Stimulated activated memory B cell treated with anti-CD40 and anti-IgM and Interleukin-4, amounts not matched to agents 10 μg/mL and 1 μg/mL and 100 μg/mL, for 72 hours (primary cell): ENCODE results near the gene EXO1.
"Not testable (repeated sequence)": the region's sequence is repeated elsewhere in the genome, so short reads cannot be mapped to it uniquely, and the experiment has no call there.

ENCODE experiments used
- ATAC-seq: fragments of 150-1000 bp; cut with Tn5 transposase; 2 replicates; pipeline ENCODE4 v1.10.0; 2021
- H3K27ac Mint-ChIP-seq: one replicate; pipeline ENCODE4 v1.8.0; 2022; ENCODE audit warnings: mild to moderate bottlenecking, mixed read lengths
- H3K27me3 Mint-ChIP-seq: one replicate; pipeline ENCODE4 v1.8.0; 2022; ENCODE audit warnings: mixed read lengths
- H3K36me3 Mint-ChIP-seq: one replicate; pipeline ENCODE4 v1.8.0; 2022; ENCODE audit warnings: mixed read lengths
- H3K4me1 Mint-ChIP-seq: one replicate; pipeline ENCODE4 v1.8.0; 2022; ENCODE audit warnings: mixed read lengths
- H3K4me3 Mint-ChIP-seq: one replicate; pipeline ENCODE4 v1.8.0; 2022; ENCODE audit warnings: mild to moderate bottlenecking, moderate library complexity, mixed read lengths
- H3K9me3 Mint-ChIP-seq: one replicate; pipeline ENCODE4 v1.8.0; 2022; ENCODE audit warnings: mixed read lengths

Gene EXO1

DNA sequence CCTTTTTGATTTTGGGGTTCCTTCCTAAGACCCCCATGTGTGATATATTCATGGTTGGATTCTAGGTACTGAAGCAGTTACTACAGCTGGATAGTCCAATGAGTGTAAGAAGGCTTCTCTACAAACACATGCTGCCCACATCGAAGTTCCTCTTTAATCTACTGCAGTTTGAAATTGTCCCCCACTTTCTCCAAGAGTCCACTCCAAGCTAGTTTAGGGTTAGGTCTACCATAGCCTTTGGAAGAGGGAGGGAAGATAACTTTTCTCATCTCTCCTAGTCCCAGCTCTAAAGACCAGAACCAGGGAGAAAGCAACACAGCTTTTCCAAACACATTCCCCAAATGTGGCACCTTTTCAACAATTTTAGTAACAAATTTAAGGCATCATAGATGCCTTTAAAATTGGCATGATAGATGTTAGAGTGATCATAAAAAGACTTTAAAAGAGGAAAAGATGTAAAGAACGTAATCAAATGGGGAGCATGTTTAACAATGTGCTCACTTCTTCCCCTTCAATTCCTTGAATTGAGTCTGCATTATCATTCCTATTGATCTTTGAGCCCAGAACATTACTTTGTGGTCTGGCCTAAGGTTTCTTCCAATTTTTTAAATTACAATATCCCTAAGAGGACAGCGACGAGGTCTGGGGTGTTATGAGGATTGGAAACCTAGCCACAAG is 1.0 kb upstream of the EXO1 start:
- Mint-ChIP-seq H3K4me1 (peaks cover 16% of the 10 kb centered on the region), H3K9me3 (no peaks in the 10 kb centered on the region), H3K36me3 (no peaks in the 10 kb centered on the region), H3K4me3 (peak overlapping the region; percentile 98), H3K27ac (peak overlapping the region; percentile 99), H3K27me3 (no peaks in the 10 kb centered on the region)
- no peak for ATAC-seq

DNA sequence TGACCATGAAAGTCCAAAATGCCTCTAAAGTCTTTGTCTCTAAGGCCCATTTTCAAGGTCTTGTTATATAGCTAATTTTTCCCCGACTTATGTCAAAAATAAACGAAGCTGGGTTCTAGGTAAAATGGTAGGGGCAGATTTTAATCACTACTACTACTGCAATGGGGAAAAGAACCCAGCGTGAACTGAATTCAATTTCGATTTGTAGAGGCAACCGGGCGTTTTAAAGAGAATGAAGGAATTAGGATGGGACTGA is 536 bp upstream of the EXO1 start:
- Mint-ChIP-seq H3K27ac (peak overlapping the region; percentile 99), H3K36me3 (no peaks in the 10 kb centered on the region), H3K27me3 (no peaks in the 10 kb centered on the region), H3K9me3 (no peaks in the 10 kb centered on the region), H3K4me1 (peaks cover 16% of the 10 kb centered on the region), H3K4me3 (peak overlapping the region; percentile 98)
- no peak for ATAC-seq

DNA sequence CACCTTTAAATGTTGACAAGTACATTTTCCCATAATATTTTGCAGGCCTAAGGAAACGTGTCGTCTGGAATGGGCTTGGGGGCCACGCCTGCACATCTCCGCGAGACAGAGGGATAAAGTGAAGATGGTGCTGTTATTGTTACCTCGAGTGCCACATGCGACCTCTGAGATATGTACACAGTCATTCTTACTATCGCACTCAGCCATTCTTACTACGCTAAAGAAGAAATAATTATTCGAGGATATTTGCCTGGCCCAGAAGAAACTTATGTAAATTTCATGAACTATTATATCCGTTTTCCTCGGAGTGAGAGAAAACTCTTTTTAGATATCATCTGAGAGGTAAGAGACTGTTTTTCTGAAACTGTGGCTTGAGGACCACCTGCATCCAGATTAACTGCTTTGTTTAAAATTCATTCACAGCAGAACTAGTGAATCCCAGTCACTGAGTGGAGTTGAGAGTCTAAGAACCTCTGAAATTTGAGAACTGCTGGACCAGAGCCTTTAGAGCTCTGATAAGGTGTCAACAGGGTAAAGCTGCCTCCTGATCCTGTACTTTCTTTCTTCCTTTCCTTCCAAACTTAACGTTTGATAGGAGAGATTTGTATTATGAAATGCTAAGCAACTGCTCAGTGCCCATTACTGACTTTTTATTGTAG is 811 bp downstream of the EXO1 start:
- no peak for ATAC-seq
- H3K9me3 Mint-ChIP-seq: no peaks in the 10 kb centered on the region
- H3K4me3 Mint-ChIP-seq: peak overlapping the region; percentile 98
- H3K4me1 Mint-ChIP-seq: peaks cover 16% of the 10 kb centered on the region
- no peaks in the 10 kb centered on the region for H3K27me3 Mint-ChIP-seq
- no peaks in the 10 kb centered on the region for H3K36me3 Mint-ChIP-seq
- peak overlapping the region; percentile 99 for H3K27ac Mint-ChIP-seq

DNA sequence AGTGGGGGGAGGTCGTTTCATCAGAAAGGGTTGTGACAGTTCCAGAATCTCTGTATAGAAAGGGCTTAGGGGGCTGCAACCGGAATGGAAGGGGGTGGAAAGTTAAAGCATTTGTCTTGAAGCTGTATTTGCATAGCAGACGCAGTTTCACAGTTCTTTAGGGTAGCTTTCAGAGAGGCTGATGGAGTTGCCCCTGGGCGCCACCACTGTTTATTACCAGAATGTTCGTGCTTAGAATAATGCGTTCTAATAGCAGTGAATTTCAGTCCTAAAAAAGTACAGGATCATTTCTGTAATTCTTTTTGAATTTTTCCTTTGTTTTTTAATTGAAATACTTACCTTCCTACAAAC is 1.3 kb downstream of the EXO1 start:
- Mint-ChIP-seq H3K4me1 (peaks cover 16% of the 10 kb centered on the region), H3K4me3 (peak overlapping the region; percentile 98), H3K27me3 (no peaks in the 10 kb centered on the region), H3K27ac (no peak overlapping the region), H3K36me3 (peaks cover under 1% of the 10 kb centered on the region), H3K9me3 (no peaks in the 10 kb centered on the region)
- no peak for ATAC-seq

DNA sequence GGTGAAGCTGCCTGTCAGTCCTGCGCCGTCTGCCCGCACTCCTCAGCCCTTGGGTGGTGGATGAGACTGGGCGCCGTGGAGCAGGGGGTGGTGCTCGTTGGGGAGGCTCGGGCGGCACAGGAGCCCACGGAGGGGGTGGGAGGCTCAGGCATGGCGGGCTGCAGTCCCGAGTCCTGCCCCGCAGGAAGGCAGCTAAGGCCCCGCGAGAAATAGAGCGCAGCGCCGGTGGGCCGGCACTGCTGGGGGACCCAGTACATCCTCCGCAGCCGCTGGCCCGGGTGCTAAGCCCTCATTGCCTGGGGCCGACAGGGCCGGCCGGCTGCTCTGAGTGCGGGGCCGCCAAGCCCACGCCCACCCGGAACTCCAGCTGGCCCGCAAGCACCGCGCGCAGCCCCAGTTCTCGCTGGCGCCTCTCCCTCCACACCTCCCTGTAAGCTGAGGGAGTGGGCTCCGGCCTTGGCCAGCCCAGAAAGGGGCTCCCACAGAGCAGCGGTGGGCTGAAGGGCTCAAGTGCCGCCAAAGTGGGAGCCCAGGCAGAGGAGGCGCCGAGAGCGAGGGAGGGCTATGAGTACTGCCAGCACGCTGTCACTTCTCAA is 7.6 kb downstream of the EXO1 start:
- peaks cover 12% of the 10 kb centered on the region for H3K36me3 Mint-ChIP-seq

DNA sequence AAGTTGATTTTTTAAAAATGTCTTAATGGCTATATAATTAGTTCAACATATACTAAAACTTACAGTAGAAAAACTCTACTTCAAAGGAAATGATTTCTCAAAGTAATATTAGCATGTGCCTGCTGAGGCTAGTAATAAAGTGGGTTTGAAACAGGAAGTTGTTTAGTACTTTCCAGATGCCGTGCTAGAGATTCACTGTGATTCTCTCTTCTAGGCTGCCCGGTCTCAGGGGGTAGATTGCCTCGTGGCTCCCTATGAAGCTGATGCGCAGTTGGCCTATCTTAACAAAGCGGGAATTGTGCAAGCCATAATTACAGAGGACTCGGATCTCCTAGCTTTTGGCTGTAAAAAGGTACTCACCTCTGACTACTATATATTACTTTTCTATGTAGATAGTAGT is 9.1 kb downstream of the EXO1 start:
- Mint-ChIP-seq H3K4me1 (peaks cover 5% of the 10 kb centered on the region), H3K27ac (no peak overlapping the region), H3K4me3 (no peak overlapping the region), H3K36me3 (peaks cover 14% of the 10 kb centered on the region), H3K9me3 (no peaks in the 10 kb centered on the region), H3K27me3 (no peaks in the 10 kb centered on the region)
- no peak for ATAC-seq

More for the DNA sequence above, 7.6 kb downstream of the EXO1 start:
- not testable (repeated sequence) for H3K27me3 Mint-ChIP-seq, H3K4me1 Mint-ChIP-seq, H3K27ac Mint-ChIP-seq, ATAC-seq, H3K9me3 Mint-ChIP-seq, H3K4me3 Mint-ChIP-seq

DNA sequence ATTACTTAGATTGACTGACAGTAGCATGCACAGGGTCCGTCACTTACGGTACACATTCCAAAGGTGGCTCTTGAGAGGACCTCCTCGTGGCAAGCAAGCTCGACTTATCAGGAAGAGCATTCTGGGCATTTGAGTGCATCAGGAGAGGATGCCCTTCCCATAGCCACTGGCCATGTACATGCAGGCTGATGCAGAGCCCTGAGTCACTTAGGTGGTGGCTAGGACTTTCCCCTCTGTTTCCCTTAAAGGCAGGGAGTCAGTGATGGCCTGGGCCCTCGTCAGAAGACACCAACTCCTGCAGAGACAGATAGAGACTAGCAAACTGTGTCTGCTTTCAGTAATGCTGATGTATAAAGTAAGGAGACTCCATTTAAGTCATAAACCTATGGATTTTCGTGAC is 12.9 kb downstream of the EXO1 start:
- no peak for ATAC-seq
- H3K36me3 Mint-ChIP-seq: peaks cover 5% of the 10 kb centered on the region
- H3K9me3 Mint-ChIP-seq: no peaks in the 10 kb centered on the region
- H3K27me3 Mint-ChIP-seq: no peaks in the 10 kb centered on the region
- no peak overlapping the region for H3K27ac Mint-ChIP-seq
- H3K4me3 Mint-ChIP-seq: no peak overlapping the region
- peaks cover 5% of the 10 kb centered on the region for H3K4me1 Mint-ChIP-seq

DNA sequence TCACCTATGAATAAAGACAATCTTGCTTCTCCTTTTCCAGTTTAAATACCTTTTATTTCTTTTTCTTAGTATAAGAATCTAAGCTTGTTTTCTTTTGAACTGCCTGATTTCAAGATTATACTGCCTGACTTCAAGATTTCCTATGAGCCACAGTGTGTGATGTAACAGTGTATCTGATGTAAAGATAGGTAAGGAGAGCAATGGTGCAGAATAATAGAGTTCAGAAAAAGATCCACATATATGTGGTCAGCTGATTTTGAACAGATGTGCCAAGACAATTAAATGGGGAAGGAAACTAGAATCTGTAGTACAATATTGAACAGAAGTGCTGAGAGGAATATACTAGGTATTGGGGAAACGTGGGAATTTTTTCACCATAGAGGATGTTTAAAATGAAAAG is 21.0 kb downstream of the EXO1 start:
- no peak overlapping the region for H3K4me3 Mint-ChIP-seq
- no peaks in the 10 kb centered on the region for H3K9me3 Mint-ChIP-seq
- no peak overlapping the region for H3K27ac Mint-ChIP-seq
- H3K4me1 Mint-ChIP-seq: no peaks in the 10 kb centered on the region
- H3K36me3 Mint-ChIP-seq: peaks cover 12% of the 10 kb centered on the region
- ATAC-seq: no peak
- no peaks in the 10 kb centered on the region for H3K27me3 Mint-ChIP-seq

DNA sequence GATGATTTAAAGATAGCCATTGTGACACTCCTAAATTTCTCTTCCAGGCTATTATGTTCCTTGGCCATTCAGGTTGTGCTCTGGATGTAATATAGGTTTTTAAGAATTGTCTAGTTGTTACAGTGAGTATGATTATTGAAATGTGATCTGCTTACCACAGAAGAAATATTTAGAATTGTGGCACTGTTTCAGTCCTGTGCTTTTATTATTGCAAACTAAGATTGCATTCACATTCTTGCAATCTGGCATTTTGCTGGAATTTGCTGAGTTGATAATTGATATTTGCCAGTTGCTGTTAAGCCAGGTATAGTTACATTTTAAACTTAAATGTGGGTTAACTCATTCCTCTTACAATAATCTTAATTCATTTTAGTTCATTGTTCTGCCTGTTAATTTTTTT is 22.3 kb downstream of the EXO1 start:
- H3K4me1 Mint-ChIP-seq: no peaks in the 10 kb centered on the region
- H3K4me3 Mint-ChIP-seq: no peak overlapping the region
- peaks cover 12% of the 10 kb centered on the region for H3K36me3 Mint-ChIP-seq
- no peaks in the 10 kb centered on the region for H3K9me3 Mint-ChIP-seq
- no peaks in the 10 kb centered on the region for H3K27me3 Mint-ChIP-seq
- H3K27ac Mint-ChIP-seq: no peak overlapping the region
- ATAC-seq: no peak

DNA sequence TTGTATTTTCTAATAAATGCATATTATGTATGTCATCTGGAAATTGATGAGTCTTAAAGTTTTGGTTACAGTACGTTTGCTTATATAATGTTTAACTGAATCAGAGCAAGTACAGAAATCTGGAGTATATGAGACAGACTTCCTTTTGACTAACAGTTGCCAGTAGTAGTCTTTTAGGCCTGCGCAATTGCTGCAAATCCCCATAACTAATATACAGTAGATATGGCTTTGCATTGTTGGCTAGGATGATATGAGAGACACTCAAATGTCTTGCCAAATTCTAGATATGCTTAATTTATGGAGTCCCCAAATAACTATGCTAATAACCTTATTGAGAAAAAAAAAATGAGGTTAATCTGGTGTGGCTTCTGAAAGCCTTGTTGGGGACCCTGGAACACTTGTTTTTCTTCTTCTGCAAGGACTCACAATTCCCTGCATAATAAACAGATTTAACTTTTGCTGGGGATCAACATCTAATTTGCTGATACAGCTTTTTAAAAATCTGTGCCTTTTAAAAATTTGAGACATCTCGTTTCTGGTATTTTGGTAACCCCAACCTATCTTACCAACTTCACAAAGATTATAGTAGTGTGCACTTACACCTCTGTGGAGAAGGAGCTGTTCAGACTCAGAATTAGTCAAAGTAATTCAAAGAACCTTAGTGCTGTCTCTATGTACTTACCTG is 22.9 kb downstream of the EXO1 start:
- H3K4me1 Mint-ChIP-seq: no peaks in the 10 kb centered on the region
- H3K9me3 Mint-ChIP-seq: no peaks in the 10 kb centered on the region
- no peak overlapping the region for H3K27ac Mint-ChIP-seq
- no peak overlapping the region for H3K4me3 Mint-ChIP-seq
- peaks cover 12% of the 10 kb centered on the region for H3K36me3 Mint-ChIP-seq
- H3K27me3 Mint-ChIP-seq: no peaks in the 10 kb centered on the region
- ATAC-seq: no peak

DNA sequence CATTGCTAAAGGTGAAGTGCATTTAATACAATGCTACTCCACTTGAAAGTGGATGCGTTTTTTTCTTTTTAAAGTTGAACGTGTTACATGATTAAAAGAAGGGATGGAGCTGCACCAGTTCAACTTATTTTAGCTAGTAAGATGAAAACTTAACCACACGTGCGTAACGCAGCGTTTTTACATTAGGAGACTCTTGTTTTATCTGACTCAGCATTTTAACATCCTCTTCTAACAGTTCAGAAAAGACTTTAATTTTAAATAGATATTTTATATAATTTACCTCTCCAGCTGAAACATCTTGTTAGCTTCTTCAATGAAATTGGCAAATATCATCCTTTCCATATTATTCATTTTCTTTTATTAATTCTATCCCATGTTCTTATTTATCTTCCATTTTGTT is 33.4 kb downstream of the EXO1 start:
- H3K27ac Mint-ChIP-seq: no peak overlapping the region
- H3K4me3 Mint-ChIP-seq: no peak overlapping the region
- H3K36me3 Mint-ChIP-seq: peaks cover 6% of the 10 kb centered on the region
- H3K9me3 Mint-ChIP-seq: no peaks in the 10 kb centered on the region
- no peaks in the 10 kb centered on the region for H3K4me1 Mint-ChIP-seq
- H3K27me3 Mint-ChIP-seq: no peaks in the 10 kb centered on the region
- no peak for ATAC-seq

DNA sequence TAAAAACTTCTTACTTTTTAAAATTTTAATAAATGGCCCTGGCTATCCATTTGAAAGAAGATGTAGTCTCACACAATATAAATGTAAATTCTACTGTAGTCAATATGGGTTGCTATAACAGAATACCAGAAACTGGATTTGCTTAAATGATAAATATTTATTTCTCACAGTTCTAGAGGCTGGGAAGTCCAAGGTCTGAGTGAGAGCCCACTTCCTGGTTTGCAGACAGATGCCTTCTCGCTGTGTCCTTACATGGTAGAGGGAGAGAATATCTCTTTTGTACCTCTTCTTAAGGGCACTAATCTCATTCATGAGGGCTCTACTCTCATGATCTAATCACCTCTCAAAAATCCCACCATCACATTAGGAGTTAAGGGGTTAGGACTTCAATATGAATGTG is 35.2 kb downstream of the EXO1 start:
- no peak for ATAC-seq
- Mint-ChIP-seq H3K27ac (no peak overlapping the region), H3K27me3 (no peaks in the 10 kb centered on the region), H3K4me3 (no peak overlapping the region), H3K36me3 (peaks cover 6% of the 10 kb centered on the region), H3K9me3 (no peaks in the 10 kb centered on the region), H3K4me1 (no peaks in the 10 kb centered on the region)

DNA sequence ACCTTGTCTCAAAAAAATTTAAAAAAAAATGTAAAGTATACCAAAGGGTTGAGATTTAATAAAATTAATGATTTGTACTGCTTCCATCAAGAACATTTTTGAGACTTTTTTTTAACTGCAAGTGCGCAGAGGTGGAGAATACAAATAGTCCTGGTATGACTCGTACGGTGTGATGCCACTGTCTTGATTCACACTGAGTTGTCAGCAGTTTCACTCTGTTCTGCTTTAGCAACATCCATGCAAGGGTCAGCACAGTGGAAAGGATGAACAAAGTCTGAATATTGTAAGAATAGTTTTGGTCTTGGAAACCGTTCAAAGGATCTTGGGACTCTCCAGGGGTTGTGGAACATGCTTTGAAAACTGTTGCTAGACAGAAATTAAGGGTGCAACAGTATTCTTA is 40.2 kb downstream of the EXO1 start:
- Mint-ChIP-seq H3K27ac (no peak overlapping the region), H3K4me3 (no peak overlapping the region), H3K9me3 (no peaks in the 10 kb centered on the region), H3K27me3 (no peaks in the 10 kb centered on the region), H3K4me1 (no peaks in the 10 kb centered on the region), H3K36me3 (peaks cover 6% of the 10 kb centered on the region)
- no peak for ATAC-seq

DNA sequence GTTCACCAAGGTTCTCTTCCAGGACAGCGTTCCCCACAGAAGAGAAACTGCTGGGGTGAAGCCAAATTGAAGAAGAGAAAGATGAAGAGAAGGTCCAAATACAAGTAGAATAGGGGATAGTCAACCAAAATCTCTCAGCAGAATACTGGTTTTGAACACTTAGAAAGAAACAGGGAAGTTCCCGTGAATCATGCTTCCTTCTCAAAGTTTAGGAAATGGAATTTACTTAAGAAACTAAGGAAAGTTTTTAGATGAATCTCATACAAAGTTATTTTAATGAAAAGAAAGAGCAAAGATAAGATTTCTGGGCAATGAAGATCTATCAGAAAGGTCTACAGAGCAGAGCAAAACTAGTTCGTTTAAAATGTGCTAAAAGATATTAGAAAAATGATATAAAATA is 43.3 kb downstream of the EXO1 start:
- Mint-ChIP-seq H3K27me3 (no peaks in the 10 kb centered on the region), H3K4me3 (no peak overlapping the region), H3K9me3 (no peaks in the 10 kb centered on the region), H3K36me3 (no peaks in the 10 kb centered on the region), H3K27ac (no peak overlapping the region), H3K4me1 (peaks cover 4% of the 10 kb centered on the region)
- ATAC-seq: no peak

DNA sequence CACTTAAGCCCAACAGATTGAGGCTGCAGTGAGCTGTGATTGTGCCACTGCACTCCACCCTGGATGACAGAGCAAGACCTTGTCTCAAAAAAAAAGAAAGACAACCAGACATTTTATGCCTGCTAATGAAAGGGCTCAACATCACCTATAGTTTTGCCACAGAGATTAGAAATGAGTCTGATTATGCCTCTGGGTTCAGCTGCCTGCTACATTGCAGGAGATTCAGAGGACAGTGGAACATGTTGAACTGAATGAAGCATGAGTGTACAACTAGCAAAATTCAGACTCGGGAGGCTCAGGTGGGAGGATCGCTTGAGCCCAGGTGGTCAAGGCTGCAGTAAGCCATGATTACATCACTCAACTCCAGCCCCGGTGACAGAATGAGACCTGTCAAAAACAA is 46.0 kb downstream of the EXO1 start:
- Mint-ChIP-seq H3K9me3 (no peaks in the 10 kb centered on the region), H3K4me1 (peaks cover 8% of the 10 kb centered on the region), H3K27me3 (no peaks in the 10 kb centered on the region), H3K27ac (no peak overlapping the region), H3K4me3 (no peak overlapping the region), H3K36me3 (no peaks in the 10 kb centered on the region)
- no peak for ATAC-seq

DNA sequence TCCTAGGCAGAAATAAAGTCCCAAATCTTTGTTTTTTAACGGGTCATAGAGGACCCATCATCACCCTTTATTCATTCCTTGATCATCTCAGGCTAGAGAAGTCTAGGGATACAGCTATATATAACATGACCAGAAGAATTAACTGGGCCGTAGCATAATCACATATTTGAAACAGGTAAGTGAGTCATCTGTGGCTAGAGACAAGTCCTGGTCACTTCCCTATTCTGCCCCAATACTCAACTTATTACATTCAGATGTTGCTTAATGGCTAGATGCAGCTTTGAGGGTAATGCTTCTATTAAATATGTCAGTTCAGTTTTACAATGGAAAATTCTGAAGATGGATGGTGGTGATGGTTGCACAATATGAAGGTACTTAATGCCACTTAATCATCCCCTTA is 47.0 kb downstream of the EXO1 start:
- Mint-ChIP-seq H3K36me3 (no peaks in the 10 kb centered on the region), H3K4me1 (peaks cover 18% of the 10 kb centered on the region), H3K27ac (no peak overlapping the region), H3K4me3 (no peak overlapping the region), H3K9me3 (no peaks in the 10 kb centered on the region), H3K27me3 (no peaks in the 10 kb centered on the region)
- ATAC-seq: peak; percentile 63
